Breast epithelium (tissue), 3 donors: ENCODE data around the gene LGR4.

Source experiments
- POLR2A ChIP-seq: fragments of 450-650 bp; IDR thresholded peaks from one replicate; pipeline ENCODE4 v1.6.1; 2016; ENCODE audit warnings: antibody characterized with exemption, mild to moderate bottlenecking, moderate library complexity
- POLR2AphosphoS5 ChIP-seq, 3 donors: sonication (generic); formaldehyde crosslinking; IDR thresholded peaks; one replicate each; pipeline ENCODE4 v1.6.1; 2017; ENCODE audit warnings: antibody characterized with exemption in 3 of 3
- TF ChIP-seq, protein P1 (sequence below), 3 donors: fragments of 450-650 bp; IDR thresholded peaks; one replicate each; pipeline ENCODE4 v1.5.1; 2016 to 2017; ENCODE audit warnings: antibody characterized with exemption in 3 of 3, mild to moderate bottlenecking in 3 of 3, moderate library complexity in 3 of 3

DNA sequence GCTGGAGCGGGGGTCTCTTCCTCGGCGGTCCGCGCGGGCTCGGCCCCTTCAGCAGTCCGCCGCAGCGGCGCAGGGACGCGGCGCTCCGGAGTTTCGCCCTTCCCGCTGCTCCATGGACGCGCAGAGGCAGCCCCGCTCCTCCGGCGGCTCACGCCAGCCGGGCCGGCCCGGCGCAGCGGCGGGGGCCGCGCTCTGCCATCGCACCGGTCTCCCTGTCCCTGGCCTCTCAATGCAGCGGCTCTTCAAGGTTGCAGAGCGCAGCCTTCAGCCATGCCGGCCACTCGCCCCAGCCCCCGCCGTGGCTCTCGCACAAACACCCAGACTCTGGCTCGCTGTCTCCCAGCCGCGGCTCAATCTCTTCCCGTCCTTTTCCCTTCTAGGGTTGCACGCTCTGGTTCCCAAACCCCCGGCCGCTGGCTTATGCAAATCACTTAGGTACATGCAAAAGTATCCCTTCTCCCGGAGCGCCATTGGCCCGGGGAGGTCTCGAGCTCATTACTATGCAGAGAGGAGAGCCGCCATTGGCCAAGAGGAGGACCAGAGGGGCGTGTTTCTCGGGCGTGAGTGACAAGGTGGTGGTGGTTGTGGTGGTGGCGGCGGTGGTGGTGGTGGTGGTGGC, at the start of gene LGR4:
- TF ChIP-seq, protein P1, sequence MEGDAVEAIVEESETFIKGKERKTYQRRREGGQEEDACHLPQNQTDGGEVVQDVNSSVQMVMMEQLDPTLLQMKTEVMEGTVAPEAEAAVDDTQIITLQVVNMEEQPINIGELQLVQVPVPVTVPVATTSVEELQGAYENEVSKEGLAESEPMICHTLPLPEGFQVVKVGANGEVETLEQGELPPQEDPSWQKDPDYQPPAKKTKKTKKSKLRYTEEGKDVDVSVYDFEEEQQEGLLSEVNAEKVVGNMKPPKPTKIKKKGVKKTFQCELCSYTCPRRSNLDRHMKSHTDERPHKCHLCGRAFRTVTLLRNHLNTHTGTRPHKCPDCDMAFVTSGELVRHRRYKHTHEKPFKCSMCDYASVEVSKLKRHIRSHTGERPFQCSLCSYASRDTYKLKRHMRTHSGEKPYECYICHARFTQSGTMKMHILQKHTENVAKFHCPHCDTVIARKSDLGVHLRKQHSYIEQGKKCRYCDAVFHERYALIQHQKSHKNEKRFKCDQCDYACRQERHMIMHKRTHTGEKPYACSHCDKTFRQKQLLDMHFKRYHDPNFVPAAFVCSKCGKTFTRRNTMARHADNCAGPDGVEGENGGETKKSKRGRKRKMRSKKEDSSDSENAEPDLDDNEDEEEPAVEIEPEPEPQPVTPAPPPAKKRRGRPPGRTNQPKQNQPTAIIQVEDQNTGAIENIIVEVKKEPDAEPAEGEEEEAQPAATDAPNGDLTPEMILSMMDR (IDR thresholded peaks at IDR 0.05) = no peak
- TF ChIP-seq POLR2AphosphoS5 (IDR thresholded peaks at IDR 0.05) = peak in 2 of 3 donors; percentile 37 to 55
- TF ChIP-seq POLR2A = peak; percentile 13
